NT2/D1 (cell line): ENCODE measurements around the gene C19orf47.

Source experiments
- SUZ12 ChIP-seq: IDR thresholded peaks from 2 replicates; pipeline ENCODE4 v1.6.1; 2011; ENCODE audit not compliant: insufficient read length, insufficient read depth; ENCODE audit errors: extremely low read depth
- YY1 ChIP-seq: IDR thresholded peaks from 2 replicates; pipeline ENCODE4 v1.6.1; 2011; ENCODE audit not compliant: insufficient read length, insufficient read depth
- ZNF274 ChIP-seq: IDR thresholded peaks from 2 replicates; pipeline ENCODE4 v1.6.1; 2011; ENCODE audit warnings: mild to moderate bottlenecking, low read depth, low read length

GRCh38 chr19:40348125-40348913, at the start of gene C19orf47, which contains the start of gene PLD3:
- TF ChIP-seq ZNF274: no peak
- peak; percentile 52 for TF ChIP-seq YY1
- TF ChIP-seq SUZ12: no peak
